Left renal pelvis (tissue), 4 donors: Measurements from ENCODE around the gene KCNS3. TPM values are rescaled to one million over a fixed set of nuclear protein-coding genes. Genes with fewer than 3 reads are reported as not detected.

ENCODE experiments used
- DNase-seq, 4 donors: peaks; one replicate each; pipeline ENCODE4 v3.0.0-alpha.2; 2013; ENCODE audit warnings: low read depth in 4 of 4, low spot score in 3 of 4
- polyA plus RNA-seq, 4 donors: library from polyadenylated mRNA; unstranded; fragments of 120-200 nt; gene quantifications; one replicate each; pipeline ENCODE4 v1.2.1, GENCODE V29; 2013; ENCODE audit not compliant: insufficient read length in 4 of 4

Gene KCNS3
- polyA plus RNA-seq, 4 donors = 1.6 to 9.8 (median 7.5) TPM

GRCh38 chr2:17981936-17982335 lies 103.5 kb downstream of the KCNS3 start:
- DNase-seq = no peak

Other genes starting within 250 kb of the KCNS3 start
- gene SMC6, start 124.9 kb upstream of the KCNS3 start, polyA plus RNA-seq = 10 to 100 TPM; 27.7 to 42.5 (median 40.2) TPM
- gene GEN1, start 124.5 kb upstream of the KCNS3 start, polyA plus RNA-seq = 10 to 100 TPM in 3 of 4 donors, 1 to 10 TPM in 1; 8.6 to 18.4 (median 14.4) TPM
- gene MSGN1, start 62.2 kb upstream of the KCNS3 start, polyA plus RNA-seq = not detected